HG03378 (cell line): ENCODE measurements around the gene QSOX2.

Experiments used
- ATAC-seq: cut with Tn5 transposase; IDR thresholded peaks from one replicate; pipeline ENCODE4 v1.9.1; 2021; ENCODE audit warnings: mild to moderate bottlenecking, moderate library complexity; ENCODE audit not compliant: unreplicated experiment

The QSOX2 gene

DNA sequence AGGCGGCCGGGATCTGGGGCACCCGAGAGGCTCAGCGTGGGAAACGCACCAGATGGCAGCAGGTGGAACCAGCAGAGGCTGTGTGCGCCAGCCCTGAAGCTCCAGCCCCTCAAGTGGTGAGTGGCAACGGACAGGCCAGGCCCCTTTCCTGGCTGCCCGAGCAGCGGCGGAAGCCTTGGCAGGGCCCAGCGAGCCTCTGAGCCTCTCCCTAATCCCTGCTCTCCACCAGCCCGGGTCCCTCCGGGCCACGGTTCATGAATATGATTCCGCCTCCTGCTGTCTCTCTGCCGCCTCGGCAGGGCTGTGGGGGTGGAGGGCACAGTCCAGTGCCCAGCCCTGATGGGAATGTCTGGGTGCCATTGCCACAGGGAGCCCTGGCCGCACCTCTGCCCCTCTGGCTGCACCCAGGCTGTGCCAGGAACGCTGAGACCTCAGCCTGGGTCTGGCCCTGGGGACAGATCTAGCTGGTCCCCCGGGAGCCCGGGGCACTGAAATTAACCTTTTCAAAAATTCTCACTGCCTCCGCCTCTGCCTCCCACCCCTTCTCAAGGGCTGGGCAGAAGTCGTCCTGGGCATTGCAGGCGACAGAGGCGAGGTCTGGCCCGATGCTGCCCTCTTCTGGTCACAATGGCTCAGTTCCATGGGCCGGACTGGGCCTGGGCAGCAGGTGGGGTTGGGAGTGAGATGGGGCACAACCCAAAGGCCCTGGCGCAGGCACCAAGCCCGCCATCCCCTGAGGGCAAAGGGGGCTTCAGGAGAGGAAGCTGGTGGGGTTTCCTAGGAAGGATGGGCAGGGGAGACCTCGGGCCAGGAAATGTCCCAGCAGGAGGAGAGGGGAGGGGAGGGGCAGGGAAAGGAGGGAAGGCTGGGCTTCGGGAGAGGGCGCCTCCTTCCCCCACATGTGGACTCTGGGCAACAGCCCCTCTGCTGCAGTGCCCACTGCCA lies 38.0 kb upstream of the QSOX2 start:
- ATAC-seq, result peak; percentile 57

DNA sequence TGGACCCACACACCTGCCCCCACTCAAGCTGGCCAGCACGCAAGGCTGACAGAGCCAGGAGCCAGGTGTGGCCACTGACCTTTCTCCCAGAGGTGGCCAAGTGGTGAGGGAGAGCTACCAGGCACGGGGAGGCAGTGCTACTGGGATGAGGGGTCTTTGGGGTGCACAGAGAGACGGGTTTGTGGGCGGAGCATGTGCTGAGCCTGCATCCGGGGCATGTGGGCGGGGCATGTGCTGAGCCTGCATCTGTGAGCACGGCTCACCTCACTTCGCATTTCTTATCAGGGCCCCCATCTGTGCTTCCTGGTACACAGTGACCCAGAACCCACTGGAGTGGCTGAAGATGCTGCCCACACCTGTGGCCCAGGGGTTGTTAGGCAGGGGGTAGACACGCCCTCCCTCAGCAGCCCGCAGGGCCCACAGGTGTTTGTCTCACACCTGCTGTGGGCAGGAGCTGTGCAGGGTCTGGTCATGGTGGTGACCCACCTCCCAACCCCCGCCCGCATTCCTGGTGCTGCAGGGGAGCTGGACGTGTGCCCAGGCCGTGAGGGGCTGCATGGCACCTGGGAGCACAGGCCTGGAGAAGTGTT lies 36.8 kb upstream of the QSOX2 start:
- ATAC-seq, result no peak

DNA sequence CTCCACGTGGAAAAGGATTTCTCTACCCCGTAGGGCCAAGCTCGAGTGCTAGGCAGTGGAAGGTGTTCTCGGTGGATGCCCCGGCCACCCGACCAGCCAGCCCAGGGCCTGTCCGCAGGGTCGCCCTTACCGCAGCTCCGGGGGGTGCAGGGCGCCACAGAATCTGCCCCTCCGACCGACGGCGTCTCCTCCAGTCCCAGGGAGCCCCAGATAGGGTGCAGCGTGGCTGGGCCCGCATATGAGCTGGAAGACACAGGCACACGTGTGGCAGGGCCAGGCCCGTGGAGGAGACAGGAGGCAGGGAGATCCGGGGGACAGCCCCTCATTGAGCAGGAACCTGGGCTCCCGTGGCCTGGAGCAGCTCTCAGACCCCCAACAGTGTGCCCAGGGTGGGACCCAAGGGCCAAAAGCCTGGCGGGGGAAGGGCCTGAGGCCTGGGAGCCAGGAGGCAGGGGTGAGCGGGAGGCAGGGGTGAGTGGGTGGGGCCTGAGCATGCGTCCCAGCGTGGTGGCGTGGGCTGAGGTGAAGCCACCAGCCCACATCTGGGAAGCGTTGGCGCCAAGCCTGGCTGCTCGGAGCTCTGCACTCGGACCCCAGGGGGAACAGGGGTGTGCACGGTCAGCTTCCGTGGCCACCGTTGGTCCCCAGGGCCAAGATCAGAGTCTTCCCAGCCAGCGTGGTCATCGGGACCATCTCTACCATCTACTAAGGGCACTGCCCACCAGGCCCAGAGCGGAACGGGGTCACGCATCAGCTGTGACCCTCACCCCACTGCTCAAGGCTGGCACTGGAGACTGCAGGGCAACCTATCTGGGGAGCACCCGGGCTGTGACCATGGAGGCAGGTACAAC lies 36.0 kb upstream of the QSOX2 start:
- ATAC-seq, result no peak

- ATAC-seq, result no peak
These were observed 35.1 kb upstream of the QSOX2 start for GRCh38 chr9:136280535-136281315.

DNA sequence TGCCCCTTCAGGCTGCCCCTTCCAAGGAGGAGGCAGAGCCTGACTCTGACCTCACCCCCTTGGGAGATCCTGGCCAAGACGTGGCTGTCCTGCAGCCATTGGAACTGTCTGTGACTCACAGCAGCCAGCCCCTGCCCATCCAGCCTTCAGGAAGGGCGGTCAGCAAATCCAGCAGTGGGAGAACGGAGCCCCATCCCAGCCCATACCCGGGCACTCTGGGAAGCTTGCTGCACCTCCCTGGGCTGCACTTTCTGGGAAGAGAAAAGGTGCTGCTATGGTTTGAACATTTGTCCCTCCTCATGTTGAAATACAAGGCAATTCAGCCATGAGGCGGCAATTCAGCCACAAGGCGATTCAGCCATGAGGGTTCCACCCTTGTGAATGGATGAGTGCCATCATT lies 33.9 kb upstream of the QSOX2 start:
- no peak for ATAC-seq

DNA sequence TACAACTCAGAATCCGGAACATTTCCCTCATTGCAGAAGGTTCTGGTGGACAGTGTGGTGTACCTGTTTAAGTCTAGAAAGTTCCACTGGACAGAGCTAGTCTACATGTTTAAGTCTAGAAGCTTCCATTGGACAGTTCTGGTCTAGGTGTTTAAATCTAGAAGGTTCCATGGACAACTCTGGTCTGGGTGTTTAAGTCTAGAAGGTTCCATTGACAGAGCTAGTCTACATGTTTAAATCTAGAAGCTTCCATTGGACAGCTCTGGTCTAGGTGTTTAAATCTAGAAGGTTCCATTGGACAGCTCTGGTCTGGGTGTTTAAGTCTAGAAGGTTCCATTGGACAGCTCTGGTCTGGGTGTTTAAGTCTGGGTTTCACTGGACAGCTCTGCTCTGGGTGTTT lies 33.3 kb upstream of the QSOX2 start:
- no peak for ATAC-seq

DNA sequence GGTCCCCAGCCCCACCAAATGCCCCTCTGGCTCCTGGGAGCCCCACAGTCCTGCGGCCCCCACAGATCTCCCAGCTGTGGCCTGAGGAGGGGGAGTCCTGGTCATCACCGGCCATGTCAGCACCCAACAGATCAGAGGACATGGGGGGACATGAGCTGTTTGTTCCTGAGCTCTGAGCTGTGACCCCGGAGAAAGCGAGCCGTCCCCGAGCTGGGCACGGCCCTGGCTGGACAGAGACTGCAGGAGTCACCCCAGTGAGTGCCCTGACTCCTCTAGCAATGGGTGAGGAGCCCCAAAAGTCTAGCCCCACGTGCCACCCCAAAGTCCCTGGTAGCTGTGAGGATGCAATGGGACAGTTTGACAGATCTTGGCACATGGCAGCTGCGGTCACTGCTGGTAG lies 32.6 kb upstream of the QSOX2 start:
- no peak for ATAC-seq

DNA sequence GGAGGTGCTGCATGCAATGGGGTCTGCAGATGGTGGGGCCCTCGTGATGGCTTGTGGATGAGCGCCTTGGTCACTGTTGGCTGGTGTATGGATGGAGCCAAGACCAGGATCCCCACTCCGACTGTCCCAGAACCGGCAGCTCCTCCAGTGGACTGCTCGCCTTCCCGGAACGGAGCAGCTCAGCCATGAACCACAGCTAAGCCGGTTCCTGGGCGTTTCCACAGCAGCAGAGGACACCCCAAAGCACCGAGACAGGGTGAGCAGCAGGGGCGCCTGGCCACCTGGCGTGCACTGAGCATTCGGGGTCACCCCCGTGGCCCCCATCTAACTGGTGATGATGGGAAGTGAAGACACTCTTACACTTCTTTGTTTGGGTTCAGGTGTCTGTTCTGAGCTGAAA lies 32.1 kb upstream of the QSOX2 start:
- ATAC-seq, result no peak

DNA sequence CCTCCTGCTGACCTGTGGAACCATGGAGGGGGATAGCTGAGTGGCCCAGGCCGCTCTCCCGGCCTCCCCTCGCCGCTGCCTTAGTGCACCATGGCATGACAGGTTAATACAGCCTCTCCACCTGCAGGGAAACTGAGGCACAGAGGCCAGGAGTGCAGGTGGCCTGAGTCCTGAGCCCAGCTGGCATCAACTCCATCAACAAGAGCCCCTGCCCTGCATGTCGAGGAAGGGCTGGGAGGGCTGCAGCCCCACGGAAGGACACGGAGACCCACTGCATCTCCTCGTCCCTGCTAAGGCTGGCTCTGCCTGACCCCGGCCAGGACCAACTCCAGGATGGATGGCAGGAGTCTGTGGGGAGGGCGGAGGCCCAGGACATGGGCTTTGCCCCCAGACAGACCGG lies 31.1 kb upstream of the QSOX2 start:
- no peak for ATAC-seq

- ATAC-seq, result no peak
These were observed 30.2 kb upstream of the QSOX2 start for GRCh38 chr9:136275655-136276429.

- ATAC-seq, result no peak
These were observed 29.4 kb upstream of the QSOX2 start for GRCh38 chr9:136274786-136275654.

DNA sequence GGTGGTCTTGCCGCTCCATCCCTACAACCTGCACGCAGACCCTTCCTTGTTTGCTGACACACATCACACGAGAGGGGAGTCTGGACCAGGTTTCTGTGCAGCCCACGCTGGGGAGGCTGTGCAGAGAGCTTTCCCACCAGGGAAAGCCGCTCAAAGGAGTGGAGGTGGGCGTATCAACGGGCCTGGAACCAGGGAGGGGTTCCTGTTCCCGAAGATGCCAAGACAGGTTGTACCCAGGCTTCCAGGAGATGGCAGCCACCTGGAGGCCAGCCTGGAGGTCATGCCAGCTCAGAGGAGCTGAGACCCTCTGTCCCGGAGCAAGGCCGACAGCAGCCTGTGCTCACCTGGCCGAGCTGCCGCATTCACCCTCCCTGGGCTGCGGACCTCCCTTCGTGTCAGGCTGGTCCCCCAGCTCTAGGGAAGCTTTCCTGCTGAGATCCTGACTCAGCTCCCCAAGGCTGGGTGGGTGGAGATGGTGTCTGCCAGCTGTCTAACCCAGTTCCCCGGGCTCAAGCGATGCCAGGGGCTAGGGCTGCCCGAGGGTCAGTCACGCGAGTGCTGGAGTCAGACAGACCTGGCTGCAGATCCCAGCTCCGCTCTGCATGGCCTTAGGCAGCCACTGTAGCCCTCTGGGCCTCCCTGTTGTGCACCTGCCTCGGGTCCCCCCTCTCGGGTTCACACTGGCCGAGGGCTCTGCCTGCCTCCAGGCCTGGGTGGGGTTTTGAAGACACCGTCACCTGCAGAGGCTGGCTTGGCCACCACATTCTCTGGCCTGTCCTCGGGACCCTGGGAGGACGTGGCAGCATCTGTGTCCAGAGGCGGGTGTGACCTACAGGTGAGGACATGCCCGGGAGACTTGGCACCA lies 28.5 kb upstream of the QSOX2 start:
- no peak for ATAC-seq

GRCh38 chr9:136273244-136273865 lies 27.7 kb upstream of the QSOX2 start:
- ATAC-seq, result no peak

DNA sequence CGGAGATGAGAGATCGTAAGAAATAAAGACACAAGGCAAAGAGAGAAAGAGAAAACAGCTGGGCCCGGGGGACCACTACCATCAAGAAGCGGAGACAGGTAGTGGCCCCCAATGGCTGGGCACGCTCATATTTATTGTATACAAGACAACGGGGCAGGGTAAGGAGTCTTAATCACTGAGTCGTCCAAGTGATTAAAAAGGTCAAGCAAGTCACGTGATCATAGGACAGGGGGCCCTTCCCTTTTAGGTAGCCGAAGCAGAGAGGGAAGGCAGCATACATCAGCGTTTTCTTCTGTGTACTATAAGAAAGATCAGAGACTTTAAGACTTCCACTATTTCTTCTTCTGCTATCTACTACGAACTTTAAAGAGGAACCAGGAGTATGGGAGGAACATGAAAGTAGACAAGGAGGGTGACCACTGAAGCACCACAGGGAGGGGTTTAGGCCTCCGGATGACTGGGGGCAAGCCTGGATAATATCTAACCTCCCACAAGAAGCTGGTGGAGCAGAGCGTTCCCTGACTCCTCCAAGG lies 24.6 kb upstream of the QSOX2 start:
- no peak for ATAC-seq

DNA sequence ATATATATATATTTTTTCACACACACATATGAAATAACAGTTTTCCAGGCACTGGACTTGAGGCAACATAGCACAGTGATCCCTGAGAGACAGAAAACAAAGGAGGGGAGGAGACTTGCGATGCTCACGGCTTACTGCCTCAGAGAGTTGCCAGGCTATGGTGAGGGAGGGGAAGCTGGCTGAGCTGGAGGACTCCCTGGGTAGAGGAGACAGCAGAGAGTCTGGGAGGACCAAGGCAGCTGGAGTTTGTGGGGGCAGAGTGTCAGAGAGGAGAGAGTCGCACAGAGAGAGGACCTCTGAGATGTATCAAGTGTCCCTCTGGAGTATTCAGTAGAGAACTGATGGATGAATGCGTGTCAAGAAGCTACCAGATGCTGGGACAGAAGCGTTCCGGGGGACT lies 23.1 kb upstream of the QSOX2 start:
- ATAC-seq, result no peak

DNA sequence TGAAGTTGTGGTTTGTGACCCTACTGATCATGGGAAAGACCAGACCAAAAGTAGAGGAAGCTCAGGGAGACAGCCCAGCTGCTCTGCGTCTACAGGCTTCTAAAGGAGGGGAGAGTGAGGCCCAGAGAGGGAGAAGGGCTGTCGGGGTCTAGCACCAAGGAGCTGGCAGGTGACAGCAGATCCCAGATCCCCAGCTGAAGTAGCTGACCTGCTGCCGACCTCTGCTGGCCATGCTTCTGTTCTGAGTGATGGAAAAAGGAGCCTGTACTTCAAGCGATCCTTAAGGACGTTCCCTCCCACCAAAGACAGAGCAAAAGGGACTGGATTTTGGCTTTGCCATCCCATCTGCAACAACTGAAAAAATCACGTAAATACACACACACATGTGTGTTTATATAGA lies 22.7 kb upstream of the QSOX2 start:
- ATAC-seq, result no peak
